WTC11 (cell line): ENCODE results near the gene NSMF.

ENCODE experiments used
- E2F5 ChIP-seq: sonication (generic); formaldehyde crosslinking; IDR thresholded peaks from 2 replicates; pipeline ENCODE4 v1.8.1; 2022; ENCODE audit warnings: mild to moderate bottlenecking, moderate library complexity, missing genetic modification reagents
- MXD4 ChIP-seq: fragments of 250-450 bp; sonication (Bioruptor Pico); IDR thresholded peaks from 2 replicates; pipeline ENCODE4 v1.8.0; 2021; ENCODE audit warnings: mild to moderate bottlenecking, moderate library complexity, borderline replicate concordance
- TEAD4 ChIP-seq: sonication (generic); formaldehyde crosslinking; IDR thresholded peaks from 2 replicates; pipeline ENCODE4 v1.8.0; 2022; ENCODE audit warnings: mild to moderate bottlenecking, missing genetic modification reagents
- ZNF121 ChIP-seq: sonication (generic); formaldehyde crosslinking; IDR thresholded peaks from 2 replicates; pipeline ENCODE4 v1.8.0; 2023; ENCODE audit warnings: missing genetic modification reagents
- TF ChIP-seq, protein P1 (sequence below): fragments of 200-600 bp; IDR thresholded peaks from 2 replicates; pipeline ENCODE4 v1.8.0; 2022; ENCODE audit warnings: antibody characterized with exemption
- TF ChIP-seq, protein P2 (sequence below): sonication (generic); formaldehyde crosslinking; conservative IDR thresholded peaks from 2 replicates; pipeline ENCODE4 v1.8.1; 2022; ENCODE audit warnings: mild to moderate bottlenecking, missing genetic modification reagents

DNA sequence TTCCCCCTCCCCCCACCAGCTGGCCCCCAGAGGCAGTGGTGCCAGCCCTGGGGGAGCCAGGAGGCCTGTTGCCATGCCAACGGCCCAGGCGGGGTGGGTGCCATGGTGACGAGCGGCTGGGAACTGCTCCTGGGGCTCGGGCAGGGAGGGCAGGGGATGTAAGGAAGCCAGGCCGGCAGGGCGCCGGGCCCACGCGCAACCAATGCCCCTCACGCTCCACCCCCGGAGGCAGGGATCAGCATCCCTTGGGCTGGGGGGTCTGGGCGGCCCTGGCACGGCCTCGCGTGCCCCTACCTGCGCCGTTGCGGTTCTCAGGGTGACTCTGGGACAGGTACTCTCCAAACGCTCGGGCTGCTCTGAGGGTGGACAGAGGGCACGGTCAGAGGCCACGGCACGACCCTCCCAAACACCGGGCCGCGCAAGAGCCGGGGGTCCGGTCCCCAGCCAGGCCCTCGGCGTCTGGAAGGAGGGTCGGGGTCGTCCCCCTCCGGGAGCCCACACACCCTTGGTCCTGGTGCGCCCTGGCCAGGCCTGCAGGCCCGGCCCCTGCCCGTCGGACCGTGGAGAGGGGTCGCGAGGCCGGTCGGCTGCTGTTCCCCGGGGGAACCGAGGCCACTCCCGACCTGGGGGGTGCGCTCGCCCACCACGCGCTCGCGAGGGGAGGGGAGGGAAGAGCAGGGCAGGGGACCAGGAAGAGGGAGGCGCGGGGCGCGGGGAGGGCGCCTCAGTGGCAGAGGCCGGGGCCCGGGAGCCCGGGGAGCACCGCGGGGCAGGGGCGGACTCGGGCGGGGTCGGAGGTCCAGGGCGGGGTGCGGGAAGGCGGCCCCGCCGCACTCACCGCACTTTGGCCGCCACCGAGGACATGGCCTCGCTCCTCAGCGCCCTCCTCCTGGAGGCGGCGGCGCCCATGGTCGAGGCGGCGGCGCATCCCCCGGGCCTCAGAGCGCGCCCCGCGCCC lies 661 bp downstream of the NSMF start:
- TF ChIP-seq MXD4 (CRISPR knock-in tag) = no peak
- TF ChIP-seq, protein P1, sequence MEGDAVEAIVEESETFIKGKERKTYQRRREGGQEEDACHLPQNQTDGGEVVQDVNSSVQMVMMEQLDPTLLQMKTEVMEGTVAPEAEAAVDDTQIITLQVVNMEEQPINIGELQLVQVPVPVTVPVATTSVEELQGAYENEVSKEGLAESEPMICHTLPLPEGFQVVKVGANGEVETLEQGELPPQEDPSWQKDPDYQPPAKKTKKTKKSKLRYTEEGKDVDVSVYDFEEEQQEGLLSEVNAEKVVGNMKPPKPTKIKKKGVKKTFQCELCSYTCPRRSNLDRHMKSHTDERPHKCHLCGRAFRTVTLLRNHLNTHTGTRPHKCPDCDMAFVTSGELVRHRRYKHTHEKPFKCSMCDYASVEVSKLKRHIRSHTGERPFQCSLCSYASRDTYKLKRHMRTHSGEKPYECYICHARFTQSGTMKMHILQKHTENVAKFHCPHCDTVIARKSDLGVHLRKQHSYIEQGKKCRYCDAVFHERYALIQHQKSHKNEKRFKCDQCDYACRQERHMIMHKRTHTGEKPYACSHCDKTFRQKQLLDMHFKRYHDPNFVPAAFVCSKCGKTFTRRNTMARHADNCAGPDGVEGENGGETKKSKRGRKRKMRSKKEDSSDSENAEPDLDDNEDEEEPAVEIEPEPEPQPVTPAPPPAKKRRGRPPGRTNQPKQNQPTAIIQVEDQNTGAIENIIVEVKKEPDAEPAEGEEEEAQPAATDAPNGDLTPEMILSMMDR = no peak
- TF ChIP-seq TEAD4 (CRISPR knock-in tag) = no peak
- no peak for TF ChIP-seq E2F5 (CRISPR knock-in tag)
- TF ChIP-seq, protein P2, sequence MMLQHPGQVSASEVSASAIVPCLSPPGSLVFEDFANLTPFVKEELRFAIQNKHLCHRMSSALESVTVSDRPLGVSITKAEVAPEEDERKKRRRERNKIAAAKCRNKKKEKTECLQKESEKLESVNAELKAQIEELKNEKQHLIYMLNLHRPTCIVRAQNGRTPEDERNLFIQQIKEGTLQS (CRISPR knock-in tag) = no peak
- no peak for TF ChIP-seq ZNF121
